ENCODE results near the gene QPRT. TPM values are rescaled to one million over a fixed set of nuclear protein-coding genes. Genes with fewer than 3 reads are reported as not detected.
A peak's percentile ranks its signal among the peaks of the same experiment; 100 is the strongest.
"Not testable (repeated sequence)": the region's sequence is repeated elsewhere in the genome, so short reads cannot be mapped to it uniquely, and the experiment has no call there.

The QPRT gene
- polyA plus RNA-seq, 3 donors from 2014 or later = 0.81 to 4.7 (median 2.1) TPM

- H3K27ac Mint-ChIP-seq = peak overlapping the region in 3 of 6 donors; percentile 50 to 88 (median 78)
- H3K9me3 Mint-ChIP-seq = no peaks in the 10 kb centered on the region
- H3K27me3 Mint-ChIP-seq (ENCODE audit: low read depth in 3 of 3) = peaks cover 0 to 12% (median 5%) of the 10 kb centered on the region in 3 donors
- DNase-seq = no peak
- H3K36me3 Mint-ChIP-seq = no peaks in the 10 kb centered on the region
- H3K4me3 Mint-ChIP-seq = no peak overlapping the region
- peaks cover 33 to 35% of the 10 kb centered on the region in 2 donors for H3K4me1 Mint-ChIP-seq
These were observed 26.1 kb downstream of the QPRT start for GRCh38 chr16:29705030-29705429.

DNA sequence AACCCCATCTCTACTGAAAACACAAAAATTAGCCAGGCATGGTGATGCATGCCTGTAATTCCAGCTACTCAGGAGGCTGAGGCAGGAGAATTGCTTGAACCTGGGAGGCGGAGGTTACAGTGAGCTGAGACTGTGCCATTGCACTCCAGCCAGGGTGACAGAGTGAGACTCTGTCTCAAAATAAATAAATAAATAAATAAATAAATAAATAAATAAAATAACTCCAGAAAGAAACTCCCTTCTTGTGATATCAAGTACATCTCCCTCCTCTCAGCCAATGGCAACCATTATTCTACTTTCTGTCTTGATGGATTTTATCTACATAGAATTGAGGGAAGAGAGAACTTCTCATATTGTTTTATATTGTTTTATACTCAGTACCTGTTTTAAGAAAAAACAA, 28.2 kb downstream of the QPRT start:
- H3K27ac Mint-ChIP-seq; H3K27me3 Mint-ChIP-seq (ENCODE audit: low read depth in 3 of 3); H3K36me3 Mint-ChIP-seq; H3K4me3 Mint-ChIP-seq; H3K9me3 Mint-ChIP-seq; DNase-seq: not testable (repeated sequence)
- H3K4me1 Mint-ChIP-seq = peaks cover 20 to 23% of the 10 kb centered on the region in 2 donors

DNA sequence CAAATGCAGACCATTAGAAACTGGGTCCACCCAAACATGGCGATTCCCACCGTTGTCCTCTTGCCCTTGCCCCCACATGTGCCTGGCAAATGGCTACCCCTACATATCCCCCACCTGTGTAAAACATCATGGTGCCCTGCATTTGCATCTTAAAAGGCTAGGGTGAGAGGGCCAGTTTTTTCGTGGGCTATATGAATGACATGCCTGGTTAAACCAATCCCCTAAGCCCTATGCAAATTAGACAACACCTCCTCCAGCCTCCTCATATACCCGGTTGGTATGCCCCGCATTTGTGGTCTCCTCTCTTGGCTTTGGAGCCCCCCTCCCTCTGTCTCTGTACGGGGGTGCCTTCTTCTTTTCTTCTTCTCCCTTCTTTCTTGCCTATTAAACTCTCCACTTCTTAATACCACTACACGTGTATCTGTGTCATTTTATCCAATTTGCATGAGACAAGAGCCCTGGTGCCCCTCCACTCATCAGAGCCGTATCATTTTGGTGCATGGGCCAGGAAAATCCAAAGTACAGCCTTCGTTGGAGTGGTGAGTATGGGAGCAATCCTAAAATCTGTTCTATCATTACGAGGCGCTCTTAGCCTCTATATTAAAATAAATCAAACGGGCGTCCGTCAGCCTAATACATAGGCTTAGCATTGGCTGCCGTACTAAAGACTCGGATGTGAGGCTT, 30.1 kb downstream of the QPRT start:
- Mint-ChIP-seq H3K4me3 (no peak overlapping the region), H3K36me3 (no peaks in the 10 kb centered on the region), H3K27ac (no peak overlapping the region), H3K4me1 (peaks cover 9 to 12% of the 10 kb centered on the region in 2 donors), H3K27me3 (ENCODE audit: low read depth in 3 of 3) (peaks cover 0 to 4% (median 2%) of the 10 kb centered on the region in 3 donors), H3K9me3 (no peaks in the 10 kb centered on the region)
- DNase-seq = no peak

DNA sequence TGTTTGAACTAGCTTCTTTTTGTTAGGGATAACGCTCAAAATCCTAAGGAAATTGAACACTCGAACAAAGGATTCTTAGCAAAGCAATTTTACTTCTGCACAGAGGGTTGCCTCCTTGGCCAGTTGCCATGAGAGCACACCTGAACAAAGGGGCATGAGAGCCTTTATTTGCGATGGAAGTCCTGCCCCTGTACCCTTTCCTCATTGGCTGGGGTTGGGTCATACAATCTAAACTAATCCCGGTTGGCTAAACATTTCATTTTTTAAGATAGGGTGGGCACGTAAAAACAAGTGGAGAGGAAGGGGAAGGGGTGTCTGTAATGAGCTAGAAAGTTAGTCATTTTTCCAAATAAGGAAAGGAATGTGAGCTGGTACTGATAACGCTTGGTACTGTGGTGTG, 30.7 kb downstream of the QPRT start:
- H3K4me1 Mint-ChIP-seq = peaks cover 9 to 12% of the 10 kb centered on the region in 2 donors
- not testable (repeated sequence) for H3K36me3 Mint-ChIP-seq; H3K9me3 Mint-ChIP-seq; DNase-seq; H3K27me3 Mint-ChIP-seq (ENCODE audit: low read depth in 3 of 3); H3K4me3 Mint-ChIP-seq
- peak overlapping the region in 2 of 6 donors; percentile 13 to 23 for H3K27ac Mint-ChIP-seq

DNA sequence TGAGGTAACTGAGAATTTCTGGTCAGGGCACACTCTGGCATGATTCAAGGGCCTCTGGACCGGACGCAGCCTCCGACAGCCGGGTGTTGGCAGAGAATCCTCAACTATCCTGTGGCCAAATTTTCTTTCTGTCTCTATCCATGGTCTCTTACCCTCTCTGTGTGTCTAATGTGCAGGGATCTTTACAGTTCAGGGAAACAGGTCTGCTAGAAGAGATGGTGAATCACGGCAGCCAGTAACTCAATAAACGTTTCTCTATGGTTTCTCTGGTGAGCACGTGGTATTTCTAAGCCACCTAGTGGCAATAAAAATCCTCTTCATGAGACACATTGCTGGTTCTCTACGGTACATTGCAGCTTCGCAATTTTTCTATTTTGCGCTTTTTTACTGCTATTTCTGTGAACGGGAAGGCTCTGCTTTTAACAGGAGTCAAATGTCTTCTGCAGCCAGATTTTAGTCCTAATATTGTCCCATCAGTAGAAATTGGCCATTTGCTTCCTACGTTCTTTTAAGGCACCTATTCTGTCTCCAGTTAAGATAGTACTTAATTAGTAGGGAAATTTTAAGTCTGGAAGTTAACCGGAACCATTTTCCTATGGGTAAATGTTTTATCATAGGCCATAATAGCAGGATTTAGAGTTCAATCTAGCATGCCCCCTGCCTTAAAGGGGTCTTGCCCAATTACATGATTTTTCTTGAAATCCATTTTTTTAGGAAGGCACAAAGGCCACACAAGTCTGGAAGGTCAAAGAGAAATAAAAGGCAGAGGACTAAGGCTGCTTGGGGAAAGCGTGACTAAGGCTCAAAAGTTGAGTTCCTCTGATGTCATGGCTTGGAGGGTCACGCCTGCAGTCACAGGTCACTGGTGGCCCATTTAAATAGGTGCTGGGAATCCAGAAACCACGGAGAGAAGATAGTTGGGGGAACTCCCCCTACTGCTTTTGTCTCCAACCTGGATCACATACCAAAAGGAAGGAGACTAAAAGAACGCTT, 31.5 kb downstream of the QPRT start:
- peaks cover 9 to 10% of the 10 kb centered on the region in 2 donors for H3K4me1 Mint-ChIP-seq
- peak overlapping the region in 4 of 6 donors; percentile 51 to 85 (median 82) for H3K27ac Mint-ChIP-seq
- no peak overlapping the region for H3K4me3 Mint-ChIP-seq
- peak; percentile 57 to 61 (median 59) for DNase-seq
- peaks cover 0 to 4% (median 2%) of the 10 kb centered on the region in 3 donors for H3K27me3 Mint-ChIP-seq (ENCODE audit: low read depth in 3 of 3)
- no peaks in the 10 kb centered on the region for H3K9me3 Mint-ChIP-seq
- H3K36me3 Mint-ChIP-seq = no peaks in the 10 kb centered on the region

- Mint-ChIP-seq H3K27ac (no peak overlapping the region), H3K27me3 (ENCODE audit: low read depth in 3 of 3) (peaks cover 0 to 2% (median 1%) of the 10 kb centered on the region in 3 donors), H3K4me3 (no peak overlapping the region), H3K36me3 (no peaks in the 10 kb centered on the region), H3K9me3 (no peaks in the 10 kb centered on the region), H3K4me1 (peaks cover 9 to 10% of the 10 kb centered on the region in 2 donors)
- no peak for DNase-seq
These were observed 33.8 kb downstream of the QPRT start for GRCh38 chr16:29712809-29713208.

- peaks cover 9 to 10% of the 10 kb centered on the region in 2 donors for H3K4me1 Mint-ChIP-seq
- peaks cover 0 to 4% (median 0%) of the 10 kb centered on the region in 3 donors for H3K27me3 Mint-ChIP-seq (ENCODE audit: low read depth in 3 of 3)
- no peak overlapping the region for H3K27ac Mint-ChIP-seq
- no peaks in the 10 kb centered on the region for H3K36me3 Mint-ChIP-seq
- no peak for DNase-seq
- H3K9me3 Mint-ChIP-seq = no peaks in the 10 kb centered on the region
- H3K4me3 Mint-ChIP-seq = no peak overlapping the region
These were observed 35.4 kb downstream of the QPRT start for GRCh38 chr16:29714396-29714795.

GRCh38 chr16:29714972-29715371, 36.0 kb downstream of the QPRT start:
- H3K4me3 Mint-ChIP-seq = no peak overlapping the region
- H3K27ac Mint-ChIP-seq = no peak overlapping the region
- H3K27me3 Mint-ChIP-seq (ENCODE audit: low read depth in 3 of 3) = peaks cover 0 to 4% (median 0%) of the 10 kb centered on the region in 3 donors
- H3K9me3 Mint-ChIP-seq = no peaks in the 10 kb centered on the region
- peaks cover 7 to 8% of the 10 kb centered on the region in 2 donors for H3K4me1 Mint-ChIP-seq
- no peak for DNase-seq
- H3K36me3 Mint-ChIP-seq = no peaks in the 10 kb centered on the region

DNA sequence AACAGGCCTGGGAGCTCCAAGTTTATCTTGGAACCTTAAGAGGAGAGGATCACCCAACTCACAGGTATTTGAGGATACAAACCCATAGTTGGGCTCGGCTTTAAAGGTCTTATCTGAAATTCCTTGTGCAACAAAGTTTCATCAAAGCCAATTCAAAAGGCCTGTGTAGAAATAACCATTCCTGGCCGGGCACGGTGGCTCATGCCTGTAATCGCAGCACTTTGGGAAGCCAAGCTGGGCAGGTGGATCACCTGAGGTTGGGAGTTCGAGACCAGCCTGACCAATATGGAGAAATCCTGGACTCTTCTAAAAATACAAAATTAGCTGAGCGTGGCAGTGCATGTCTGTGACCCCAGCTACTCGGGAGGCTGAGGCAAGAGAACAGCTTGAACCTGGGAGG, 38.1 kb downstream of the QPRT start:
- Mint-ChIP-seq H3K27me3 (ENCODE audit: low read depth in 3 of 3) (peaks cover 0 to 2% (median 0%) of the 10 kb centered on the region in 3 donors), H3K36me3 (no peaks in the 10 kb centered on the region), H3K4me1 (peaks cover 6 to 10% of the 10 kb centered on the region in 2 donors), H3K4me3 (no peak overlapping the region), H3K27ac (peak overlapping the region in 1 of 6 donors; percentile 21), H3K9me3 (no peaks in the 10 kb centered on the region)
- DNase-seq = no peak

GRCh38 chr16:29719063-29719462, 40.1 kb downstream of the QPRT start:
- H3K4me3 Mint-ChIP-seq = no peak overlapping the region
- H3K9me3 Mint-ChIP-seq = no peaks in the 10 kb centered on the region
- no peaks in the 10 kb centered on the region for H3K36me3 Mint-ChIP-seq
- no peak for DNase-seq
- peaks cover 0 to 3% (median 0%) of the 10 kb centered on the region in 3 donors for H3K27me3 Mint-ChIP-seq (ENCODE audit: low read depth in 3 of 3)
- H3K4me1 Mint-ChIP-seq = peaks cover 6 to 10% of the 10 kb centered on the region in 2 donors
- H3K27ac Mint-ChIP-seq = peak overlapping the region in 1 of 6 donors; percentile 45

DNA sequence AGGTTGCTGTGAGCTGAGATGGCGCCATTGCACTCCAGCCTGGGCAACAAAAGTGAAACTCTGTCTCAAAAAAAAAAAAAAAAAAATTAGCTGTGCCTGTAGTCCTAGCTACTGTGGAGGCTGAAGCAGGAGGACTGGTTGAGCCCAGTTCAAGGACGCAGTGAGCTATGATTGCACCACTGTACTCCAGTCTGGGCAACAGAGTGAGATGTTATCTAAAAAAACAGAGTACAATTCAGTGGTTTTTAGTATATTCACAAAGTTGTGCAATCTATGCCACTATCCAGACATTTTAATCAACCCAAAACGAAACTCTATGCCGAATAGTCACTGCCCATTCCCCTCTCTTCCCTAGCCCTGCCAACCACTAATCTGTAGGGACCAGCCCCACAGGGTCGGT, 41.7 kb downstream of the QPRT start:
- peak overlapping the region in 1 of 6 donors; percentile 32 for H3K27ac Mint-ChIP-seq

DNA sequence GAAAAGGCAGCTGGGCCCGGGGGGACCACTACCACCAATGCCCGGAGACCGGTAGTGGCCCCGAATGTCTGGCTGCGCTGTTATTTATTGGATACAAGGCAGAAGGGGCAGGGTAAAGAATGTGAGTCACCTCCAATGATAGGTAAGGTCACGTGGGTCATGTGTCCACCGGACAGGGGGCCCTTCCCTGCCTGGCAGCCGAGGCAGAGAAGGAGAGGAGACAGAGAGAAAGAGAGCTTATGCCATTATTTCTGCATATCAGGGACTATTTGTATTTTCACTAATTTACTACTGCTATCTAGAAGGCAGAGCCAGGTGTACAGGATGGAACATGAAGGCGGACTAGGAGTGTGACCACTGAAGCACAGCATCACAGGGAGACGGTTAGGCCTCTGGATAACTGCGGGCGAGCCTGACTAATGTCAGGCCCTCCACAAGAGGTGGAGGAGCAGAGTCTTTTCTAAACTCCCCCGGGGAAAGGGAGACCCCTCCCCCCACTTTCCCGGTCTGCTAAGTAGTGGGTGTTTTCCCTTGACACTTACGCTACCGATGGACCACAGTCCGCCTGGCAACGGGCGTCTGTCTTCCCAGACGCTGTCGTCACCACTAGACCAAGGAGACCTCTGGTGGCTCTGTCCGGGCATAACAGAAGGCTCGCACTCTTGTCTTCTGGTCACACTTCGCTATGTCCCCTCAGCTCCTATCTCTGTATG, 42.3 kb downstream of the QPRT start:
- H3K4me3 Mint-ChIP-seq = peak overlapping the region in 2 of 5 donors; percentile 18 to 34
- not testable (repeated sequence) for H3K27me3 Mint-ChIP-seq (ENCODE audit: low read depth in 3 of 3); H3K36me3 Mint-ChIP-seq; H3K9me3 Mint-ChIP-seq
- peak overlapping the region in 4 of 6 donors; percentile 36 to 89 (median 69) for H3K27ac Mint-ChIP-seq
- peak; percentile 50 to 57 (median 52) for DNase-seq
- H3K4me1 Mint-ChIP-seq = peaks cover 6 to 10% of the 10 kb centered on the region in 2 donors

More for the DNA sequence above, 41.7 kb downstream of the QPRT start:
- Mint-ChIP-seq H3K4me1 (peaks cover 6 to 10% of the 10 kb centered on the region in 2 donors), H3K4me3 (no peak overlapping the region), H3K9me3 (no peaks in the 10 kb centered on the region), H3K27me3 (ENCODE audit: low read depth in 3 of 3) (peaks cover 0 to 4% (median under 1%) of the 10 kb centered on the region in 3 donors), H3K36me3 (no peaks in the 10 kb centered on the region)
- DNase-seq = no peak

GRCh38 chr16:29726845-29727377, 47.9 kb downstream of the QPRT start:
- peaks cover 0 to 4% (median 3%) of the 10 kb centered on the region in 3 donors for H3K27me3 Mint-ChIP-seq (ENCODE audit: low read depth in 3 of 3)
- DNase-seq = no peak
- no peaks in the 10 kb centered on the region for H3K9me3 Mint-ChIP-seq
- no peak overlapping the region for H3K4me3 Mint-ChIP-seq
- no peak overlapping the region for H3K27ac Mint-ChIP-seq
- H3K36me3 Mint-ChIP-seq = peaks cover 0 to 3% (median 0%) of the 10 kb centered on the region in 3 donors
- peaks cover 16% of the 10 kb centered on the region in 2 donors for H3K4me1 Mint-ChIP-seq
